ENCODE measurements around the gene STARD3.

- TF ChIP-seq CTCF (IDR thresholded peaks at IDR 0.05) (no peak), POLR2A (IDR thresholded peaks at IDR 0.05) (no peak)
Measured at GRCh38 chr17:39667262-39667944, 30.5 kb downstream of the STARD3 start.

Data from Peyer's patch (tissue), 4 donors.